DND-41 (cell line): ENCODE measurements around the gene MAGI1.

ENCODE experiments used
- ATAC-seq: fragments of 200-7000 bp; cut with Tn5 transposase; 3 replicates; pipeline ENCODE4 v1.9.1; 2021; ENCODE audit warnings: low read depth; ENCODE audit not compliant: insufficient read depth
- DNase-seq: peaks from one replicate; pipeline ENCODE4 v3.0.0-alpha.2; 2020
- H2AFZ ChIP-seq: 2 replicates; pipeline ENCODE4 v1.6.0; 2012; ENCODE audit warnings: low read depth, low read length
- H3K27ac ChIP-seq: 2 replicates; pipeline ENCODE4 v1.5.1; 2012; ENCODE audit warnings: low read length, inconsistent platforms
- H3K27me3 ChIP-seq: fragments of 200-600 bp; sonication (generic); 2 replicates; pipeline ENCODE4 v1.6.0; 2012; ENCODE audit warnings: low read length, mild to moderate bottlenecking, inconsistent platforms; ENCODE audit not compliant: insufficient read depth, poor library complexity
- H3K36me3 ChIP-seq: 2 replicates; pipeline ENCODE4 v1.5.1; 2012; ENCODE audit warnings: low read length, inconsistent platforms; ENCODE audit not compliant: insufficient read depth
- H3K4me1 ChIP-seq: 2 replicates; pipeline ENCODE4 v1.5.1; 2012; ENCODE audit warnings: mild to moderate bottlenecking, low read length; ENCODE audit not compliant: insufficient read depth
- H3K4me2 ChIP-seq: 2 replicates; pipeline ENCODE4 v1.6.0; 2012; ENCODE audit warnings: mild to moderate bottlenecking, moderate library complexity, low read length, inconsistent platforms; ENCODE audit not compliant: insufficient read depth
- H3K4me3 ChIP-seq, 2 experiments: fragments of 200-600 bp in 1 of 2; shearing (Covaris generic) in 1 of 2; 2 replicates each; pipeline ENCODE4 v1.5.1; 2012 to 2016; ENCODE audit warnings: inconsistent platforms in 2 of 2, low read length in 2 of 2, mild to moderate bottlenecking in 2 of 2, low read depth in 1 of 2, moderate library complexity in 1 of 2
- H3K79me2 ChIP-seq: 2 replicates; pipeline ENCODE4 v1.6.0; 2012; ENCODE audit warnings: low read length, inconsistent platforms; ENCODE audit not compliant: insufficient read depth
- H3K9ac ChIP-seq: 2 replicates; pipeline ENCODE4 v1.6.0; 2012; ENCODE audit warnings: low read depth, mild to moderate bottlenecking, inconsistent platforms, low read length, moderate library complexity
- H3K9me3 ChIP-seq: 2 replicates; pipeline ENCODE4 v1.5.1; 2012; ENCODE audit warnings: low read length, moderate library complexity, mild to moderate bottlenecking, inconsistent platforms; ENCODE audit not compliant: insufficient read depth, severe bottlenecking
- H4K20me1 ChIP-seq: 2 replicates; pipeline ENCODE4 v1.6.0; 2012; ENCODE audit warnings: low read length; ENCODE audit not compliant: insufficient read depth
- CTCF ChIP-seq: IDR thresholded peaks from 2 replicates; pipeline ENCODE4 v1.5.1; 2012; ENCODE audit warnings: borderline replicate concordance, low read length, moderate library complexity, mild to moderate bottlenecking; ENCODE audit not compliant: poor library complexity, severe bottlenecking; ENCODE audit errors: extremely low read depth
- EZH2 ChIP-seq: IDR thresholded peaks from 3 replicates; pipeline ENCODE4 v1.6.1; 2012; ENCODE audit warnings: borderline replicate concordance, low read depth, mild to moderate bottlenecking, moderate library complexity, low read length, inconsistent platforms; ENCODE audit not compliant: severe bottlenecking

The MAGI1 gene

DNA sequence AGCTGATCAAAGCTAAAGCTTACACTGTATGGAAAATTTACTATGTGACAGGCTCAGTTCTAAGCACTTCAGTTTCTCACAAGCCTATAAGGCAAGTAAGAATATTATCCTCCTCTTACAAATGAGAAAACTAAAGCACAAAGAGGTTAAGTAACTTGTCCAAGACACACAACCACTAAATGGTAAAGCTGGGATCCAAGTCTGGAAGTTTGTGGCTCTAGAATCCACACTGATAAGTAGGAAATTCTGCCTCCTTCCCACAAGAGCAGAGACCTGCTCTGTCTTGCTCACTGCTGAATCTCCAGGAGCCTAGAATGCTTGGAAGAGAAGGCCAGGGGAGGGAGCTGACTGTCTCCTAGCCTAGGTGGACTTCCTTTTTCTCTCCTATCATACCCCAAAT lies 60.6 kb downstream of the MAGI1 start:
- no peaks in the 10 kb centered on the region for H3K79me2 ChIP-seq
- H3K4me1 ChIP-seq = no peaks in the 10 kb centered on the region
- H3K4me2 ChIP-seq = no peak overlapping the region
- peaks cover 3% of the 10 kb centered on the region for H3K27me3 ChIP-seq
- no peaks in the 10 kb centered on the region for H3K36me3 ChIP-seq
- no peak for TF ChIP-seq EZH2
- TF ChIP-seq CTCF = no peak
- no peaks in the 10 kb centered on the region for H4K20me1 ChIP-seq
- H3K4me3 ChIP-seq = no peak overlapping the region
- H3K9ac ChIP-seq = no peak overlapping the region
- ATAC-seq (no peak), DNase-seq (no peak)
- no peak overlapping the region for H2AFZ ChIP-seq
- no peak overlapping the region for H3K27ac ChIP-seq
- H3K9me3 ChIP-seq = no peaks in the 10 kb centered on the region

- no peak for DNase-seq
- H3K9me3 ChIP-seq = no peaks in the 10 kb centered on the region
- H3K27ac ChIP-seq = no peak overlapping the region
- peaks cover 3% of the 10 kb centered on the region for H3K27me3 ChIP-seq
- TF ChIP-seq CTCF = no peak
- no peak for TF ChIP-seq EZH2
- H3K79me2 ChIP-seq = no peaks in the 10 kb centered on the region
- no peak overlapping the region for H3K9ac ChIP-seq
- H3K4me1 ChIP-seq = no peaks in the 10 kb centered on the region
- no peak for ATAC-seq
- H2AFZ ChIP-seq = no peak overlapping the region
- no peaks in the 10 kb centered on the region for H4K20me1 ChIP-seq
- no peak overlapping the region for H3K4me2 ChIP-seq
- H3K36me3 ChIP-seq = no peaks in the 10 kb centered on the region
- no peak overlapping the region for H3K4me3 ChIP-seq
These were observed 63.7 kb downstream of the MAGI1 start for GRCh38 chr3:65975032-65975431.

DNA sequence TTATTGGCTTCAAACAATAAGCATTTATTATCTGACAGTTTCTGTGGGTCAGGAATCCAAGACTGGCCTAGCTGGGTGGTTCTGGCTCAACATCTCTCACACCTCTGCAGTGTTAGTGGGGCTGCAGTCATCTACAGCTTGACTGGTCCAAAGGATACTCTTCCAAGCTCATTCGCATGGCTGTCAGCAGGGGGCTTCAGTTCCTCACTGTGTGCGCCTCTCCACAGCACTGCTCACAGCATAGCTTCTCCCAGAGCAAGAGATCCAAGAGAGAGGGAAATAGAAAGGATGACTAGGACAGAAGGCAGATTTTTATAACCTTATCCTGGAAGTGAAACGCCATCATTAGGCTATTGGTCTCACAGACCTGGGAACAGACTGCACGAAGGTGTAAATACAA lies 64.2 kb downstream of the MAGI1 start:
- ATAC-seq (no peak), DNase-seq (no peak)
- H3K9ac ChIP-seq = no peak overlapping the region
- no peak overlapping the region for H2AFZ ChIP-seq
- H3K36me3 ChIP-seq = no peaks in the 10 kb centered on the region
- H3K79me2 ChIP-seq = no peaks in the 10 kb centered on the region
- no peaks in the 10 kb centered on the region for H3K27me3 ChIP-seq
- no peak overlapping the region for H3K4me2 ChIP-seq
- no peaks in the 10 kb centered on the region for H3K4me1 ChIP-seq
- no peak for TF ChIP-seq CTCF
- no peak for TF ChIP-seq EZH2
- H3K4me3 ChIP-seq = no peak overlapping the region
- H4K20me1 ChIP-seq = no peaks in the 10 kb centered on the region
- H3K27ac ChIP-seq = no peak overlapping the region
- no peaks in the 10 kb centered on the region for H3K9me3 ChIP-seq

DNA sequence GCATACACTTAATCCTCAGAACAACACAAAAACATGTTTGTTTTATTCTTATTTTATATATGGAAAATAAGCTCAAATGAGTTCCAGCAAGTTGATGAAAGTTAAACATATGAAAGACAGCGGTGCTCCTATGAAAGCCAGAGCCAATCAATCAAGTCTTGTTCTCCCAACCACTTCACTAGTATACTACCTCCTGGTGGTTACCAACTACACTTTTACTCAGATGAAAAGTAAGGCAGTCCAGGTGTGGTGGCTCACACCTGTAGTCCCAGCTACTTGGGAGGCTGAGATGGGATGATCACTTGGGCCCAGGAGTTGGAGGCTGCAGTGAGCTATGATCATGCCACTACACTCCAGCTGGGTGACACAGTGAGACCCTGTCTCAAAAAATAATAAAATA lies 66.0 kb downstream of the MAGI1 start:
- Histone ChIP-seq H3K36me3 (no peaks in the 10 kb centered on the region), H3K9me3 (no peaks in the 10 kb centered on the region), H2AFZ (no peak overlapping the region), H3K79me2 (no peaks in the 10 kb centered on the region), H4K20me1 (no peaks in the 10 kb centered on the region), H3K4me1 (no peaks in the 10 kb centered on the region), H3K9ac (no peak overlapping the region), H3K4me2 (no peak overlapping the region), H3K4me3 (no peak overlapping the region), H3K27ac (no peak overlapping the region), H3K27me3 (no peaks in the 10 kb centered on the region)
- TF ChIP-seq CTCF (no peak), EZH2 (no peak)
- no peak for ATAC-seq
- no peak for DNase-seq
